K562 (cell line): Measurements from ENCODE around the gene STING1. TPM values are rescaled to one million over a fixed set of nuclear protein-coding genes. Genes with fewer than 3 reads are reported as not detected.

Experiments
- ATAC-seq: fragments of 200-7000 bp; cut with Tn5 transposase; 3 replicates; pipeline ENCODE4 v1.9.1; 2020; ENCODE audit warnings: moderate library complexity
- BruUV-seq: library from RNA; stranded (reverse); fragments of 400-500 nt; replicated peaks from 2 replicates; lab custom pipeline; 2021; lab: Mats Ljungman, UMichigan
- CTCF ChIA-PET: fragments of 300-600 bp; formaldehyde crosslinking; extraction: SDS; loops from one replicate; lab custom pipeline; 2021; ENCODE audit warnings: low intra/inter-chr PET ratio; lab: Yijun Ruan, JAX
- POLR2A ChIA-PET: fragments of 300-600, 350-650 bp; sonication (Branson Sonifier 250); formaldehyde crosslinking; extraction: SDS; loops from one replicate; lab custom pipeline; 2021; ENCODE audit warnings: antibody characterized with exemption, inconsistent platforms; lab: Yijun Ruan, JAX
- DNase-seq, 4 experiments: peaks; one replicate each; pipeline versions ENCODE4 v3.0.0 to v3.0.0-alpha.2; 2011 to 2018; ENCODE audit warnings: low spot score in 3 of 4, mixed read lengths in 3 of 4; ENCODE audit errors: extremely low read depth in 1 of 4
- FAIRE-seq: peaks from 2 replicates; lab custom pipeline; 2011; peaks lifted over from hg19 to GRCh38; lab: Jason Lieb, UNC
- H2AFZ ChIP-seq: 2 replicates; pipeline ENCODE4 v1.6.0; 2011; ENCODE audit warnings: low read depth, low read length, control low read depth, inconsistent platforms
- H3K27ac ChIP-seq: fragments of 200-600 bp; 3 replicates; pipeline ENCODE4 v1.8.0; 2011; ENCODE audit warnings: low read depth, mild to moderate bottlenecking, control low read depth, inconsistent platforms, low read length, moderate library complexity, mixed read lengths; ENCODE audit errors: extremely low read depth
- H3K27me3 ChIP-seq, 2 experiments: fragments of 300-600 bp in 1 of 2; 2 replicates in 1 of 2; 3 replicates in 1 of 2; pipeline versions ENCODE4 v1.6.0 to v1.8.0; 2011; ENCODE audit warnings: inconsistent platforms in 2 of 2, low read length in 2 of 2, mild to moderate bottlenecking in 1 of 2, mixed read lengths in 1 of 2, moderate library complexity in 1 of 2; ENCODE audit not compliant: control insufficient read depth in 2 of 2, insufficient read depth in 2 of 2
- H3K36me3 ChIP-seq: fragments of 300-600 bp; 3 replicates; pipeline ENCODE4 v1.8.0; 2011; ENCODE audit warnings: mild to moderate bottlenecking, low read length, inconsistent platforms; ENCODE audit not compliant: control insufficient read depth, insufficient read depth
- H3K4me1 ChIP-seq, 2 experiments: fragments of 200-600 bp in 1 of 2; replicated peaks in 1 of 2; 2 replicates in 1 of 2; 3 replicates in 1 of 2; pipeline versions ENCODE4 v1.5.1 to v1.8.0; 2011; ENCODE audit warnings: inconsistent platforms in 2 of 2, low read length in 2 of 2, mild to moderate bottlenecking in 1 of 2, mixed read lengths in 1 of 2, moderate library complexity in 1 of 2; ENCODE audit not compliant: control insufficient read depth in 2 of 2, insufficient read depth in 2 of 2
- H3K4me2 ChIP-seq: 2 replicates; pipeline ENCODE4 v1.6.1; 2011; ENCODE audit warnings: low read length, control low read depth, inconsistent platforms, mixed read lengths; ENCODE audit not compliant: insufficient read depth
- H3K4me3 ChIP-seq: fragments of 200-600 bp; sonication (generic), shearing (Covaris generic); 2 replicates; pipeline ENCODE4 v1.5.1; 2016; ENCODE audit warnings: control low read depth, inconsistent platforms
- H3K79me2 ChIP-seq: fragments of 200-600 bp; 3 replicates; pipeline ENCODE4 v1.8.0; 2011; ENCODE audit warnings: low read length, inconsistent platforms; ENCODE audit not compliant: control insufficient read depth, insufficient read depth
- H3K9ac ChIP-seq, 2 experiments: 2 replicates each; pipeline versions ENCODE4 v1.6.0 to v1.6.1; 2011; ENCODE audit warnings: low read depth in 2 of 2, low read length in 2 of 2, control low read depth in 1 of 2, inconsistent platforms in 1 of 2, mild to moderate bottlenecking in 1 of 2, mixed read lengths in 1 of 2; ENCODE audit not compliant: insufficient read depth in 1 of 2
- H3K9me1 ChIP-seq: one replicate; pipeline ENCODE4 v1.6.0; 2011; ENCODE audit warnings: inconsistent platforms, mild to moderate bottlenecking, low read length, moderate library complexity; ENCODE audit not compliant: control insufficient read depth, insufficient read depth
- H3K9me3 ChIP-seq: replicated peaks from 2 replicates; pipeline ENCODE4 v1.5.1; 2011; ENCODE audit warnings: low read depth, low read length, inconsistent platforms; ENCODE audit not compliant: control insufficient read depth, insufficient read depth
- H4K20me1 ChIP-seq: replicated peaks from 2 replicates; pipeline ENCODE4 v1.6.1; 2011; ENCODE audit warnings: low read length, inconsistent platforms, mixed read lengths; ENCODE audit not compliant: control insufficient read depth, insufficient read depth
- CREB1 ChIP-seq, 2 experiments: sonication (generic) in 1 of 2; formaldehyde crosslinking in 1 of 2; IDR thresholded peaks; 2 replicates each; pipeline versions ENCODE4 v1.6.1 to v1.8.0; 2012 to 2022; ENCODE audit warnings: inconsistent platforms in 1 of 2, mild to moderate bottlenecking in 1 of 2, missing genetic modification reagents in 1 of 2, moderate library complexity in 1 of 2
- EGR1 ChIP-seq: fragments of 450-650 bp; conservative IDR thresholded peaks from 2 replicates; pipeline ENCODE4 v1.6.1; 2017; ENCODE audit warnings: mild to moderate bottlenecking
- HMGN3 ChIP-seq: IDR thresholded peaks from 2 replicates; pipeline ENCODE4 v1.6.1; 2011; ENCODE audit warnings: borderline replicate concordance, low read depth, mild to moderate bottlenecking, mixed read lengths, low read length; ENCODE audit not compliant: insufficient read length; ENCODE audit errors: extremely low read depth
- JUND ChIP-seq, 2 experiments: IDR thresholded peaks; 2 replicates in 1 of 2; 3 replicates in 1 of 2; pipeline ENCODE4 v1.6.1; 2011; ENCODE audit warnings: borderline replicate concordance in 2 of 2, low read depth in 2 of 2, low read length in 2 of 2, improper control_type of control experiment in 1 of 2, missing biosample characterization in 1 of 2, missing genetic modification characterization in 1 of 2, missing genetic modification reagents in 1 of 2
- KLF1 ChIP-seq: fragments of 450-650 bp; IDR thresholded peaks from 2 replicates; pipeline ENCODE4 v1.6.1; 2016; ENCODE audit warnings: missing genetic modification characterization, missing compliant biosample characterization
- LCOR ChIP-seq: sonication (generic); formaldehyde crosslinking; IDR thresholded peaks from 2 replicates; pipeline ENCODE4 v1.8.0; 2022; ENCODE audit warnings: mild to moderate bottlenecking, missing genetic modification reagents
- NFIC ChIP-seq: fragments of 450-650 bp; IDR thresholded peaks from 2 replicates; pipeline ENCODE4 v1.6.1; 2017; ENCODE audit warnings: mild to moderate bottlenecking, inconsistent platforms
- NKRF ChIP-seq: fragments of 450-650 bp; IDR thresholded peaks from 2 replicates; pipeline ENCODE4 v1.6.1; 2016; ENCODE audit warnings: borderline replicate concordance
- PPARD ChIP-seq: fragments of 250-450 bp; sonication (Bioruptor Pico); IDR thresholded peaks from 2 replicates; pipeline ENCODE4 v1.8.0; 2022; ENCODE audit warnings: inconsistent platforms, mild to moderate bottlenecking, moderate library complexity
- RAD51 ChIP-seq: fragments of 450-650 bp; IDR thresholded peaks from 2 replicates; pipeline ENCODE4 v1.7.1; 2016; ENCODE audit warnings: low read depth, mild to moderate bottlenecking, borderline replicate concordance
- SMARCC2 ChIP-seq: fragments of 450-650 bp; IDR thresholded peaks from 2 replicates; pipeline ENCODE4 v1.6.1; 2017; ENCODE audit warnings: antibody characterized with exemption, moderate library complexity, mild to moderate bottlenecking, low read depth
- SP1 ChIP-seq: sonication (generic); formaldehyde crosslinking; IDR thresholded peaks from 2 replicates; pipeline ENCODE4 v1.8.1; 2022; ENCODE audit warnings: mild to moderate bottlenecking, missing genetic modification reagents
- STAG1 ChIP-seq: sonication (generic); formaldehyde crosslinking; IDR thresholded peaks from 2 replicates; pipeline ENCODE4 v1.5.0; 2020; ENCODE audit warnings: missing genetic modification reagents, borderline replicate concordance
- TFAM ChIP-seq: fragments of 250-450 bp; sonication (Bioruptor Pico); conservative IDR thresholded peaks from 2 replicates; pipeline ENCODE4 v1.5.0; 2021; ENCODE audit warnings: mild to moderate bottlenecking, moderate library complexity
- TSC22D4 ChIP-seq: fragments of 450-650 bp; IDR thresholded peaks from 2 replicates; pipeline ENCODE4 v1.6.1; 2016; ENCODE audit warnings: missing genetic modification characterization, missing biosample characterization, control low read depth
- ZBTB8A ChIP-seq: fragments of 450-650 bp; IDR thresholded peaks from 2 replicates; pipeline ENCODE4 v1.6.1; 2018; ENCODE audit warnings: mild to moderate bottlenecking, moderate library complexity; ENCODE audit not compliant: partially characterized antibody
- ZNF121 ChIP-seq: sonication (generic); formaldehyde crosslinking; conservative IDR thresholded peaks from 2 replicates; pipeline ENCODE4 v1.8.0; 2022; ENCODE audit warnings: missing genetic modification reagents
- ZNF512 ChIP-seq: IDR thresholded peaks from 2 replicates; pipeline ENCODE4 v1.6.1; 2016; ENCODE audit warnings: missing genetic modification characterization, missing compliant biosample characterization
- ZNF764 ChIP-seq: fragments of 250-450 bp; sonication (Bioruptor Pico); IDR thresholded peaks from 2 replicates; pipeline ENCODE4 v1.4.0; 2020; ENCODE audit warnings: low read depth, mild to moderate bottlenecking, moderate library complexity
- whole genome bisulfite sequencing: fragments of 100-300 bp; shearing (Covaris generic); methylation state at CpG from one replicate; pipeline ENCODE4 v1.1.6; 2016; ENCODE audit warnings: low coverage, mixed read lengths; ENCODE audit not compliant: insufficient coverage; ENCODE audit errors: missing lambda C conversion rate; 5-methylcytosine and 5-hydroxymethylcytosine counted together
- in situ Hi-C: fragments of 300-500 bp; cut with MboI; formaldehyde crosslinking; loops from 4 replicates; pipeline ENCODE4 v1.15.0; 2018; ENCODE audit warnings: inconsistent platforms, mixed read lengths
- intact Hi-C: fragments of 100-400 bp; cut with micrococcal nuclease; formaldehyde crosslinking; loops from 2 replicates; pipeline ENCODE4 v1.14.2; 2022
- polyA plus RNA-seq, 8 experiments: library from polyadenylated mRNA; depleted of rRNA in 4 of 8; stranded (reverse) in 5 of 8; unstranded in 3 of 8; fragments of >200 nt; fragmentation: Nextera tagmentation in 2 of 8; fragmentation: Illumina TruSeq in 1 of 8; extraction: Ambion mirVana in 2 of 8; extraction: Trizol in 1 of 8; gene quantifications; 2 replicates each; pipeline versions ENCODE4 v1.2.1 to v1.2.3, GENCODE V29; 2011 to 2014; ENCODE audit warnings: inconsistent platforms in 1 of 8, missing spikeins in 1 of 8
- total RNA-seq, 7 experiments: library from RNA; depleted of rRNA in 6 of 7; stranded (reverse); fragments of >200 nt in 6 of 7; fragmentation: Illumina TruSeq in 2 of 7; extraction: Trizol in 2 of 7; gene quantifications; 2 replicates each; pipeline versions ENCODE4 v1.2.1 to v1.2.3, GENCODE V29; 2011 to 2021; ENCODE audit warnings: low replicate concordance in 1 of 7

STING1 gene
- total and polyA plus RNA-seq, 9 of the 15 experiments (the other 6 are each of a cell fraction or from before 2014, with no cell fraction given): 20.8 to 69.1 (median 44.7) TPM

GRCh38 chr5:139446956-139447779, 35.4 kb downstream of the STING1 start:
- FAIRE-seq (peak; percentile 69), ATAC-seq (peak; percentile 65), DNase-seq (peak in 1 of 4 experiments; percentile 49)
- BruUV-seq: no TSS peak
- no peaks in the 10 kb centered on the region for H4K20me1 ChIP-seq
- ChIA-PET CTCF (no interaction called here), POLR2A (interaction anchor here (0.6 kb wide), 2 partner anchors 34 to 151 kb away, joined by 3 read pairs; no protein-coding TSS in a partner anchor)
- H3K9me3 ChIP-seq: no peaks in the 10 kb centered on the region
- intact Hi-C loops (no loop called here), in situ Hi-C loops (no loop called here)
- no peak overlapping the region for H3K9ac ChIP-seq
- 46% methylated on average over 5 of the region's 5 CpGs for WGBS
- H3K27me3 ChIP-seq: no peaks in the 10 kb centered on the region
- H3K9me1 ChIP-seq: no peaks in the 10 kb centered on the region
- H3K36me3 ChIP-seq: no peaks in the 10 kb centered on the region
- no peak overlapping the region; the same call in 1 of the 2 replicates for H3K4me2 ChIP-seq
- H3K4me1 ChIP-seq: peaks cover 0 to 11% of the 10 kb centered on the region in 2 experiments; a peak in 3 of 5 replicates
- no peak overlapping the region for H3K4me3 ChIP-seq
- no peak overlapping the region for H3K27ac ChIP-seq
- peak overlapping the region; percentile 25; the same call in 1 of the 2 replicates for H2AFZ ChIP-seq
- no peaks in the 10 kb centered on the region for H3K79me2 ChIP-seq
- TF ChIP-seq STAG1: no peak
- TF ChIP-seq EGR1: no peak
- TF ChIP-seq ZNF512: no peak
- TF ChIP-seq NFIC: no peak
- TF ChIP-seq PPARD (CRISPR knock-in tag): no peak
- no peak for TF ChIP-seq SP1 (CRISPR knock-in tag)
- TF ChIP-seq ZNF121 (CRISPR knock-in tag): no peak
- no peak for TF ChIP-seq LCOR
- no peak for TF ChIP-seq TFAM (CRISPR knock-in tag)
- TF ChIP-seq JUND (IDR thresholded peaks at IDR 0.05; ENCODE audit: borderline replicate concordance, low read depth, low read length): peak; percentile 6; the same call in 1 of the 2 replicates
- peak; percentile 49; the same call in 2 of the 3 replicates for TF ChIP-seq JUND (tag; IDR thresholded peaks at IDR 0.05; ENCODE audit: borderline replicate concordance, low read depth, low read length)
- TF ChIP-seq ZNF764 (CRISPR knock-in tag): no peak
- no peak for TF ChIP-seq TSC22D4
- TF ChIP-seq KLF1: no peak
- no peak for TF ChIP-seq ZBTB8A
- no peak for TF ChIP-seq NKRF
- TF ChIP-seq SMARCC2: no peak
- TF ChIP-seq RAD51: no peak
- no peak for TF ChIP-seq HMGN3
- TF ChIP-seq CREB1 (IDR thresholded peaks at IDR 0.05): no peak
- no peak for TF ChIP-seq CREB1 (CRISPR knock-in tag; IDR thresholded peaks at IDR 0.05)
